Brain pericyte (primary cell): ENCODE data around the gene PCDHA4.

ENCODE experiments used
- DNase-seq: peaks from one replicate; pipeline ENCODE4 v3.0.0-alpha.2; 2012; ENCODE audit warnings: low read depth, low spot score

The PCDHA4 gene

DNA sequence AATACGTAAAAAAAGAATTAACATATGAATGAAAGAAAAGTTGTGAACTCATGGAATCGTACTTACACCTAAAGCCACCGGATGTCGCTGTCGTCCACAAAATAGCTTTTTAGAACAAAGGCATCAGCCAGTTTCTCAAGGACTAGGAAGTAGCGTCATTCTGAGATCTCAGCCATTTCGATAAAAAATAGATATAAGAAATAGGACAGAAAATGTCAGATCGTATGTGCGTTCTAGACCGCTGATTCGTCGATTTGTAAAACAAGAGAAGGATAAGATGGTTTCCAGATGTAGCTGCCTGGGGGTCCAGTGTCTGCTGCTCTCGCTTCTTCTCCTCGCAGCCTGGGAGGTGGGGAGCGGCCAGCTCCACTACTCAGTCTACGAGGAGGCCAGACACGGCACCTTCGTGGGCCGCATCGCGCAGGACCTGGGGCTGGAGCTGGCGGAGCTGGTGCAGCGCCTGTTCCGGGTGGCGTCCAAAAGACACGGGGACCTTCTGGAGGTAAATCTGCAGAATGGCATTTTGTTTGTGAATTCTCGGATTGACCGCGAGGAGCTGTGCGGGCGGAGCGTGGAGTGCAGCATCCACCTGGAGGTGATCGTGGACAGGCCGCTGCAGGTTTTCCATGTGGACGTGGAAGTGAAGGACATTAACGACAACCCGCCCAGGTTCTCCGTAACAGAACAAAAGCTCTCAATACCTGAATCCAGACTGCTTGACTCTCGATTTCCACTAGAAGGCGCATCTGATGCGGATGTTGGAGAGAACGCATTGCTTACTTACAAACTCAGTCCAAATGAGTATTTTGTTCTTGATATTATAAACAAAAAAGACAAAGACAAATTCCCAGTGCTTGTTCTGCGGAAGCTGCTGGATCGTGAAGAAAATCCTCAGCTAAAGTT, 49.2 kb downstream of the PCDHA4 start, which contains the start of gene PCDHA10:
PCDHA10 (plus strand) TSS at position 126 of the 903 bp plus-strand sequence; CDS start at position 278, 152 bp downstream.
- DNase-seq: no peak

- no peak for DNase-seq
Measured at GRCh38 chr5:140857177-140857986, 50.5 kb downstream of the PCDHA4 start.

GRCh38 chr5:140857987-140858240, 51.0 kb downstream of the PCDHA4 start:
- no peak for DNase-seq

GRCh38 chr5:140862441-140863295, 55.8 kb downstream of the PCDHA4 start:
- no peak for DNase-seq
